Measurements from ENCODE around the gene RHOF.
"Not testable (repeated sequence)": the region's sequence is repeated elsewhere in the genome, so short reads cannot be mapped to it uniquely, and the experiment has no call there.

Gene RHOF

DNA sequence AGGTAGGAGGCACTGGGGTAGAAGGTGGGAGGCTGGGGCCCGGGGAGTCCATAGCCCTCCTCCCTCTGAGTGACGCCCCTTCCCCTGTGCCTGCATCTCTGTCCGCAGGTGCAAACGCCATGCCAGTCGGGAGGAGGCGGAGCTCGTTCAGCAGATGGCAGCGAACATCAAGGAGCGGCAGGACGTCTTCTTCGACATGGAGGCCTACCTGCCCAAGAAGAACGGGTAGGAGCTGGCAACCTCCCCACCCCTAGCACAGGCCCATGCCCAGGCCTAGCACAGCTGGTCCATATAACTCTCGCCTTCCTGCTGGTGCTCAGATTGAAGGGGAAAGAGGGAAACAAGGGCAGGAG is 45.3 kb downstream of the RHOF start:
- DNase-seq (no peak), ATAC-seq (no peak)

DNA sequence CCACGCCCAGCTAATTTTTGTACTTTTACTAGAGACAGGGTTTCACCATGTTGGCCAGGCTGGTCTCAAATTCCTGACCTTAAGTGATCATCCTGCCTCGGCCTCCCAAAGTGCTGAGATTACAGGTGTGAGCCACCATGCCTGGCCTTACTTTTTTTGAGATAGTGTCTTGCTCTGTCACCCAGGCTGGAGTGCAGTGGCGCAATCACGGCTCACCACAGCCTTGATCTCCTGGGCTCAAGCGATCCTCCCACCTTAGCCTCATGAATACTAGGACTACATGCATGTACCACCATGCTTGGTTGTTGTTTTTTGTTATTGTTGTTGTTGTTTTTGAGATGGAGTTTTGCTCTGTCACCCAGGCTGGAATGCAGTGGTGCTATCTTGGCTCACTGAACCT is 47.9 kb downstream of the RHOF start:
- ATAC-seq, DNase-seq: not testable (repeated sequence)

DNA sequence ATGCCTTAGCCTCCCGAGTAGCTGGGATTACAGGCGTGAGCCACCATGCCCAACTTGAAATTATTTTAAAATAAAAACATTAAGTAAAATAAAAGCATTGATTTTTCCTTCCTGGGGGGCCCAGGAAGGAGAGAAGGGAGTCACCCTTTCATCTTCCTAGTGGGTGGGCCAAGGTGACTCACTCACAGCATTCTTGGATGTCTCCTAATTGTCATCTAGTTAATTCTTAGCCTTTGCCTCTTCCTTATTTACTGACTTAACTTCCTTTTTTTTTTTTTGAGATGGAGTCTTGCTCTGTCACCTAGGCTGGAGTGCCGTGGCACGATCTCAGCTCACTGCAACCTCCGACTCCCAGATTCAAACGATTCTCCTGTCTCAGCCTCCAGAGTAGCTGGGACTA is 51.7 kb downstream of the RHOF start:
- DNase-seq (no peak), ATAC-seq (no peak)

DNA sequence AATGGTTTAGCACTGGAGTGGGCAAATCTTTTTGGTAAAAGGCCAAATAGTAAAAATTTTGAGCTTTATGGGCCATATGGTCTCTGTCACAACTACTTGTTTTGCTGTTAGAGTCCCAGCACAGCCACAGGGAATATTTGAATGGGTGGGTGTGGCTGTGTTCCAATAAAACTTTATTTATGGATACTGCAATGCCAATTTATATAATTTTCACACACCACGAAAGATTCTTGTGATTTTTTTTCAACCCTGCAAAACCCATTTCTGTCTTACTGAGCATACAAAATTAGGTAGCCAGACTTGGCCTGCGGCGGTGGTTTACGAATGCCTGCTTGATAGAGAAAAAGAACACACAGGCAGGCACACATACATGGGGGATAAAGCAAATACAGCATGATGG is 52.6 kb downstream of the RHOF start:
- DNase-seq (no peak), ATAC-seq (no peak)

DNA sequence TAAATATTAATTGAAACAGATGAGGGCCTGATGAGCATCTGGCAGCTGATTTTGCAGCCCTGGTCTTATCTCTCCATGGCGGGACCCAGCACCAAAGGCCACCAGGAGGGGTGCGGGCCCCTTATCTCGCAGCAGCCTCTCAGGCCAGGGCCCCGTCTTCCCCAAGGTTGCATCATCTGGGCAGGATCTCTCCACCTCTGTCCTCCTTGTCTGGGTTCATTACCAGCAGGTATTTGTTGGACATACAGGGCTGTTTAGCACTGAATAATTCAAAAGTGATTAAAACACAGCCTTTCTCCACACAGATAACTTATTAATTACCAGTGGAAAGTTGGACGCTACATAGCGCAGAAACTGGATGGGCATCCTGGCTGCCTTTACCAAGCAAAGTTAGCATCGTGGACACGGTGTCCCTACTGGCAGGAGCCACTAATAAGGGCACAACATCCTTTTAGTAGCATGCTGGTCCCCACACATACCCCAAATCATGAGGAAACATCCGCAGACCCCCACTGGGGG is 55.1 kb downstream of the RHOF start:
- DNase-seq (no peak), ATAC-seq (no peak)

DNA sequence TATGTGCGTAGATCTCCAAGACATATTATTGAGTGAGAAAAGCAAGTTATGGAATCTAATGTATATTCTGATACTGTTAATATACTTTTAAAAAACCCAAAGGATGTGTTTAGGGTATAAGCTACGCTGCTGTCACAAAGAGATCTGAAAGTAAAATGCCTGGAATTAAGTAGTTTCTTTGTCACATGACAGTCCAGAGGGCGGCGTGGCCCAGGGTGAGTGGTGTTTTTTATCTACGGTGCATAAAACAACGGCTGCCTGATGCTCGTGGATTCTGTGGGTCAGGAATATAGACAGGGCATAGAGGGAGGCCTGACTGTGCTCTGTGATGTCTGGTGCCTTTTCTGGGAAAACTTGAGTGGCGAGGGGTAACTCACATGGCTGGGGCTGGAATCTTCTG is 59.6 kb downstream of the RHOF start:
- ATAC-seq (no peak), DNase-seq (no peak)

DNA sequence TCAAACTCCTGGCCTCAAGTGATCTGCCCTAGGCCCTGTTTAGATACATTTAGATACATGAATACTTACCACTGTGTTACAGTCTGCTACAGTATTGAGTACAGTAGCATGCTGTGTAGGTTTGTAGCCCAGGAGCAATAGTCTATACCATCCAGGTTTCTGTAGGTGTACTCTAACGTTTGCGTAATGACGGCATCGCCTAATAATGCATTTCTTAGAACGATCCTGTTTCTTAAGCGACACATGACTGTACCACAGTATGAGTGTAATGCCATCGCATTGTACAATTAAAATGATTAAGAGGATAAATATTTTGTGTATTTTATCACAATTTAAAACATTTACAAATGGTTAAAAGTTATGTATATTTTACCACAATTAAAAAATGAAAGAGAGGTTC is 62.0 kb downstream of the RHOF start:
- no peak for DNase-seq
- no peak for ATAC-seq

DNA sequence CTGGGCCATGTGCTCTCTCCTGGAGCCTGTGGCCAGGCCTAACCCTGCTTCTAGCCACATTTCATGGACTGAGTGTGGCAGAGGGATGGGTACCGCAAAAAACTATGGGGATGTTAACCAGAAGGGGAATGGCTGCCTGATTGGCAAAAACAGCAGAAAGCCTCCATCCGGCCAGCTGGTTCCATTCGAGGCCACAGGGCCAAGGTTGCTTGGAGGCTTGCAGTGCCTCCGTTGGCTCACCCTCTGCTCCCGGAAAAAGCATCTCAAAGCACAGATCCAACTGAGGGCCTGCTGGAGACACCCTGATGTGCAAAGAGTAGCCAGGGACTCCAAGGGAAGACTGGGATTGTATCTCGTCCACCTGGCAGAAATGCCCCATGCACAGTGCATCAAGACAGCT is 64.5 kb downstream of the RHOF start:
- DNase-seq (no peak), ATAC-seq (no peak)
